Calu3 (cell line): ENCODE measurements around the gene ART3. TPM values are rescaled to one million over a fixed set of nuclear protein-coding genes. Genes with fewer than 3 reads are reported as not detected.

Source experiments
- BruUV-seq: library from RNA; stranded (reverse); fragments of 400-500 nt; replicated peaks from 2 replicates; lab custom pipeline; 2021; lab: Mats Ljungman, UMichigan
- CTCF ChIA-PET: fragments of 300-600 bp; sonication (Branson Sonifier 250); formaldehyde crosslinking; loops from one replicate; lab custom pipeline; 2022; ENCODE audit warnings: antibody characterized with exemption; lab: Charles Lee
- DNase-seq: peaks from one replicate; pipeline ENCODE4 v3.0.0; 2022
- H3K27ac Mint-ChIP-seq: one replicate; pipeline ENCODE4 v1.8.0; 2022; ENCODE audit warnings: mixed read lengths; ENCODE audit not compliant: unreplicated experiment
- H3K27me3 Mint-ChIP-seq: one replicate; pipeline ENCODE4 v1.8.0; 2022; ENCODE audit warnings: mixed read lengths; ENCODE audit not compliant: unreplicated experiment
- H3K36me3 Mint-ChIP-seq: one replicate; pipeline ENCODE4 v1.8.0; 2022; ENCODE audit warnings: mild to moderate bottlenecking, moderate library complexity, mixed read lengths; ENCODE audit not compliant: insufficient read depth, unreplicated experiment
- H3K4me1 Mint-ChIP-seq: one replicate; pipeline ENCODE4 v1.8.0; 2022; ENCODE audit warnings: mild to moderate bottlenecking, low read depth, mixed read lengths; ENCODE audit not compliant: unreplicated experiment
- H3K4me3 Mint-ChIP-seq: one replicate; pipeline ENCODE4 v1.8.0; 2022; ENCODE audit warnings: mild to moderate bottlenecking, low read depth, moderate library complexity, mixed read lengths; ENCODE audit not compliant: unreplicated experiment
- H3K9me3 Mint-ChIP-seq: one replicate; pipeline ENCODE4 v1.8.0; 2022; ENCODE audit warnings: low read depth, mixed read lengths; ENCODE audit not compliant: unreplicated experiment
- CTCF ChIP-seq: fragments of 200-600 bp; IDR thresholded peaks from one replicate; pipeline ENCODE4 v1.8.0; 2022; ENCODE audit warnings: antibody characterized with exemption; ENCODE audit not compliant: unreplicated experiment
- intact Hi-C: fragments of 100-400 bp; cut with micrococcal nuclease; formaldehyde crosslinking; loops from one replicate; pipeline ENCODE4 v1.10.0; 2022; ENCODE audit not compliant: unreplicated experiment
- total RNA-seq: library from RNA; stranded (reverse); gene quantifications from 2 replicates; pipeline ENCODE4 v1.2.3, GENCODE V29; 2022

ART3 gene
- total RNA-seq, 1 experiment from 2014 or later, result 1.7 TPM

GRCh38 chr4:76053730-76054129 is 20.8 kb upstream of the ART3 start:
- no peak for TF ChIP-seq CTCF
- Mint-ChIP-seq H3K36me3 (no peaks in the 10 kb centered on the region), H3K4me3 (no peak overlapping the region), H3K4me1 (peaks cover 16% of the 10 kb centered on the region), H3K9me3 (no peaks in the 10 kb centered on the region), H3K27me3 (no peaks in the 10 kb centered on the region), H3K27ac (peak overlapping the region; percentile 31)
- DNase-seq, result peak; percentile 2
- CTCF ChIA-PET, result interaction anchor here (1.0 to 1.6 kb wide), 2 partner anchors 58 to 209 kb away, joined by 3 to 11 read pairs; no protein-coding TSS in a partner anchor
- intact Hi-C loops, result no loop called here
- BruUV-seq, result no TSS peak

- no peak for DNase-seq
- Mint-ChIP-seq H3K4me3 (no peak overlapping the region), H3K9me3 (no peaks in the 10 kb centered on the region), H3K27me3 (no peaks in the 10 kb centered on the region), H3K36me3 (no peaks in the 10 kb centered on the region), H3K4me1 (peaks cover 25% of the 10 kb centered on the region), H3K27ac (no peak overlapping the region)
- intact Hi-C loops, result no loop called here
- BruUV-seq, result no TSS peak
- CTCF ChIA-PET, result no interaction called here
- no peak for TF ChIP-seq CTCF
Measured at GRCh38 chr4:76055016-76055415, 19.5 kb upstream of the ART3 start.

- Mint-ChIP-seq H3K36me3 (no peaks in the 10 kb centered on the region), H3K4me3 (no peak overlapping the region), H3K9me3 (no peaks in the 10 kb centered on the region), H3K27ac (no peak overlapping the region), H3K4me1 (peaks cover 29% of the 10 kb centered on the region), H3K27me3 (no peaks in the 10 kb centered on the region)
- BruUV-seq, result no TSS peak
- CTCF ChIA-PET, result no interaction called here
- intact Hi-C loops, result no loop called here
- DNase-seq, result no peak
- TF ChIP-seq CTCF, result no peak
Measured at GRCh38 chr4:76055421-76055820, 19.1 kb upstream of the ART3 start.

GRCh38 chr4:76058302-76058701 is 16.2 kb upstream of the ART3 start:
- H3K36me3 Mint-ChIP-seq, result no peaks in the 10 kb centered on the region
- no peaks in the 10 kb centered on the region for H3K9me3 Mint-ChIP-seq
- H3K4me3 Mint-ChIP-seq, result no peak overlapping the region
- BruUV-seq, result no TSS peak
- no peak for DNase-seq
- H3K27ac Mint-ChIP-seq, result no peak overlapping the region
- no peak for TF ChIP-seq CTCF
- CTCF ChIA-PET, result no interaction called here
- peaks cover 44% of the 10 kb centered on the region for H3K4me1 Mint-ChIP-seq
- no peaks in the 10 kb centered on the region for H3K27me3 Mint-ChIP-seq
- intact Hi-C loops, result no loop called here
